GM12874 (cell line): ENCODE data around the gene PTGFRN.

Experiments used
- TF ChIP-seq, protein P1 (sequence below): IDR thresholded peaks from 2 replicates; pipeline ENCODE4 v1.5.1; 2011; ENCODE audit warnings: low read depth, mild to moderate bottlenecking, control low read depth, low read length, moderate library complexity; ENCODE audit not compliant: insufficient read depth

PTGFRN gene

GRCh38 chr1:116981521-116982037, 71.9 kb downstream of the PTGFRN start:
- TF ChIP-seq, protein P1, sequence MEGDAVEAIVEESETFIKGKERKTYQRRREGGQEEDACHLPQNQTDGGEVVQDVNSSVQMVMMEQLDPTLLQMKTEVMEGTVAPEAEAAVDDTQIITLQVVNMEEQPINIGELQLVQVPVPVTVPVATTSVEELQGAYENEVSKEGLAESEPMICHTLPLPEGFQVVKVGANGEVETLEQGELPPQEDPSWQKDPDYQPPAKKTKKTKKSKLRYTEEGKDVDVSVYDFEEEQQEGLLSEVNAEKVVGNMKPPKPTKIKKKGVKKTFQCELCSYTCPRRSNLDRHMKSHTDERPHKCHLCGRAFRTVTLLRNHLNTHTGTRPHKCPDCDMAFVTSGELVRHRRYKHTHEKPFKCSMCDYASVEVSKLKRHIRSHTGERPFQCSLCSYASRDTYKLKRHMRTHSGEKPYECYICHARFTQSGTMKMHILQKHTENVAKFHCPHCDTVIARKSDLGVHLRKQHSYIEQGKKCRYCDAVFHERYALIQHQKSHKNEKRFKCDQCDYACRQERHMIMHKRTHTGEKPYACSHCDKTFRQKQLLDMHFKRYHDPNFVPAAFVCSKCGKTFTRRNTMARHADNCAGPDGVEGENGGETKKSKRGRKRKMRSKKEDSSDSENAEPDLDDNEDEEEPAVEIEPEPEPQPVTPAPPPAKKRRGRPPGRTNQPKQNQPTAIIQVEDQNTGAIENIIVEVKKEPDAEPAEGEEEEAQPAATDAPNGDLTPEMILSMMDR: no peak

- TF ChIP-seq, protein P1: no peak
These were observed 72.7 kb downstream of the PTGFRN start for GRCh38 chr1:116982319-116983004.

DNA sequence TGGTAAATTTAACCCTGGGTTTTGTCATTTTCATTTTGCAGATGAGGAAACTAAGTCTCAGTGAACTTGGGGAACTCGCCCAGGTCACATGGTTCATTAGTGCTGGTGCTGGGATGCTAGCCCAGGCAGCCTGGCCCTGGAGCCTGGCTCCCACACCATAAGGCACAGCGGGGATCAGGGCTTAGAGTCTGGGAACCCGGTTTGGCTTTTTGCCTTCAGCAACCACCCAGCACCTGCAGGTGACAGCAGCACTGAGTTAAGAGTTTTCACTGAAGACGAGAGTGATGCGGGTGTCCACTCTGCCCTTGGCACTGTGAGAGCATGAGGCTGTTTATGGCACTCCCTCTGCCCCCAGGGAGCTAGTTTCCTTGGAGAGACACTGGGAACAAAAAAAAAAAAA, 73.4 kb downstream of the PTGFRN start:
- TF ChIP-seq, protein P1: no peak

DNA sequence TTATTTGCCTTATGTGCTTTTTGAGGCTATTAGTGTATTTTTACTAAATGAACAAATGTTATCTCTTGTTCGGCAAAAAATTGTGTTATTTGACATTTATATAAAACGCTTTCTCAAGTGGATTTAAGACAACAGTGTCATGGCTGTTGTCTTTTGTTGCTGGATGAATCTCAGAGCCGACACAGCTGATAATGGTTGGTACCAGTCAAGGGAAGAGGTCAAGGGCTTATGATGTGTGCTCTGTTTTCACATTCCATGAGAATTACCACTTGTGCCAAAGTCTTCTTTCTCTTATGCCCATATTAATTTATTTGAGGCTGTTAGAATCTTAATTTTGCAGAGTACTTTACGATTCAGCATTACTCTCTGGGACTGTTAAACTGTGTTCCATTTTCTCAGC, 74.0 kb downstream of the PTGFRN start:
- TF ChIP-seq, protein P1: no peak

DNA sequence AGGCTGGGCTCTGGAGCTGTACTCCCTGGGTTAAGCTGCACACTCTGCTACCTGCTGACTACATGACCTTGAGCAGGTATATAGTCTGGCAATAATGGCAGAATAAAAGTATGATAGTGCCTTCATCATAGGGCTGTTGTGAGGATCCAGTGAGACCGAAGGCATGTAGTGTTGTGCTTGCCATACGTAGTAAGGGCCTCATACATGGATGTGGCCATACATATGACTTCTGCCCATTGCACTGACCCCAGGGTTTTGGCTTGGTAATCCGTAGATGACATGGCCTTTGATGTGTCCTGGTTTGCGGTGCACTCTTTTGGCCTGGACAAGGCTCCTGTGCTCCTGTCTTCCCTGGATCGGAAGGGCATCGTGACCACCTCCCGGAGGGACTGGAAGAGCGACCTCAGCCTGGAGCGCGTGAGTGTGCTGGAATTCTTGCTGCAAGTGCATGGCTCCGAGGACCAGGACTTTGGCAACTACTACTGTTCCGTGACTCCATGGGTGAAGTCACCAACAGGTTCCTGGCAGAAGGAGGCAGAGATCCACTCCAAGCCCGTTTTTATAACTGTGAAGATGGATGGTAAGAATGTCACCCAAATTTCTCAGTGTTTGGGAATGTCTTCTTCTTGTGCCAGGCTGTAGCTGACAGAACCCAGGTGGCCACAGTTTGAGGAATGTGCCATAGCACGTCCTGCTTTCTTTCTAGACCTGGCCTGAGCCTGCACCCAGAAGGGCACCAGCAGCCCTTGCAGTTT, 74.9 kb downstream of the PTGFRN start:
- TF ChIP-seq, protein P1: no peak

GRCh38 chr1:116986421-116987255, 76.9 kb downstream of the PTGFRN start:
- TF ChIP-seq, protein P1: no peak

GRCh38 chr1:116987256-116987555, 77.5 kb downstream of the PTGFRN start:
- TF ChIP-seq, protein P1: no peak
